Measurements from ENCODE around the gene OR2B2. TPM values are rescaled to one million over a fixed set of nuclear protein-coding genes. Genes with fewer than 3 reads are reported as not detected.

Gene OR2B2
- total and polyA plus RNA-seq, 4 donors: not detected

DNA sequence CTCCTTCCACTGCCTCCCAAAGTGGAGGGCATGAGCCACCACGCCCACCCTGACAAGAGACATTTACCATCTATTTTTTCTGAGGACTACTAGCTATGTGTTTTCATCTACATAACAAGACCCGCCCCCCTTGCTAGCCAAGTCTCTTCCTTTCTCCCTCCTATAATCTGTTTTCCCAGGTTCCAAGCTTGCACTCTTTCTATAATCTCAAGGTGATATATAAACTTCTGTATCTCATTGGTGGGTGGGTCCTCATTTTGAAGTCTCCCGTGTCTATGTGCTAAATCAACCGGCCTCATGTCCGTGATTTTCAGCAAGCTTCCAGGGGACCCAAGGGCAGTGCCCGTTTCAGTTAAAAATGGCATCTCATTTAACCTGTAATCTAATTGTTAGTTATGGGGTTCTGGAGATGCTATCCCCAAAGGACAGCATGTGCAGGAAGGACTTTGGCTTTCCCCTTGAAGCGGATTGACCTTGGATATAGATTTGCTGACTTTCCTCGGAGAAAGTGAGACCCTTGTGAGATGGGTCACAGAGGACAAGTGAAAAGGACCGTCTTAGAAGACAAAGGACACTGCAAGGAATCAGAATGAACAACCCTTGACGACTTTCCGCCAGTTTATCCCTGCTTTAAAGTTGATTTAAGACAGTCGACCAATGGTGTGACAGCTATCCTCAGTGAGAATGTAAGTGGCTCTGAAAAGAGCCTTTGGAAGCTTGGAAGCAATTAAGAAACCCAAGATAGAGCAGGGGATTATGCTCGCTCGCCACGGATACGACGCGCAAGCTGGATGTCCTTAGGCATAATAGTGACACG lies 22.4 kb downstream of the OR2B2 start:
- Histone ChIP-seq H3K4me3 (no peak overlapping the region), H3K27me3 (ENCODE audit: control insufficient read depth in 3 of 3, insufficient read depth in 3 of 3, low read length in 2 of 3) (no peaks in the 10 kb centered on the region), H3K9me3 (ENCODE audit: control insufficient read depth in 4 of 4, insufficient read depth in 3 of 4, low read length in 3 of 4) (peaks cover 0 to 2% (median 0%) of the 10 kb centered on the region in 4 donors), H3K36me3 (ENCODE audit: control insufficient read depth in 4 of 4, insufficient read depth in 4 of 4, low read length in 4 of 4) (no peaks in the 10 kb centered on the region), H3K4me1 (ENCODE audit: control insufficient read depth in 5 of 5, insufficient read depth in 5 of 5, low read length in 5 of 5) (peaks cover 0 to 31% (median 4%) of the 10 kb centered on the region in 5 donors), H3K27ac (ENCODE audit: low read depth in 1 of 2, low read length in 1 of 2) (no peak overlapping the region), H3K9ac (ENCODE audit: insufficient read depth in 1 of 2, low read length in 2 of 2) (peak overlapping the region; percentile 57 to 68)
- TF ChIP-seq, protein P1, sequence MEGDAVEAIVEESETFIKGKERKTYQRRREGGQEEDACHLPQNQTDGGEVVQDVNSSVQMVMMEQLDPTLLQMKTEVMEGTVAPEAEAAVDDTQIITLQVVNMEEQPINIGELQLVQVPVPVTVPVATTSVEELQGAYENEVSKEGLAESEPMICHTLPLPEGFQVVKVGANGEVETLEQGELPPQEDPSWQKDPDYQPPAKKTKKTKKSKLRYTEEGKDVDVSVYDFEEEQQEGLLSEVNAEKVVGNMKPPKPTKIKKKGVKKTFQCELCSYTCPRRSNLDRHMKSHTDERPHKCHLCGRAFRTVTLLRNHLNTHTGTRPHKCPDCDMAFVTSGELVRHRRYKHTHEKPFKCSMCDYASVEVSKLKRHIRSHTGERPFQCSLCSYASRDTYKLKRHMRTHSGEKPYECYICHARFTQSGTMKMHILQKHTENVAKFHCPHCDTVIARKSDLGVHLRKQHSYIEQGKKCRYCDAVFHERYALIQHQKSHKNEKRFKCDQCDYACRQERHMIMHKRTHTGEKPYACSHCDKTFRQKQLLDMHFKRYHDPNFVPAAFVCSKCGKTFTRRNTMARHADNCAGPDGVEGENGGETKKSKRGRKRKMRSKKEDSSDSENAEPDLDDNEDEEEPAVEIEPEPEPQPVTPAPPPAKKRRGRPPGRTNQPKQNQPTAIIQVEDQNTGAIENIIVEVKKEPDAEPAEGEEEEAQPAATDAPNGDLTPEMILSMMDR (IDR thresholded peaks at IDR 0.05; ENCODE audit: control extremely low read depth, extremely low read depth): no peak
- DNase-seq: peak in 1 of 3 donors; percentile 26
- 39 to 46% methylated on average over 19 of the region's 19 CpGs for WGBS, 2 donors
- ATAC-seq (ENCODE audit: insufficient read depth, low FRiP score): no peak

DNA sequence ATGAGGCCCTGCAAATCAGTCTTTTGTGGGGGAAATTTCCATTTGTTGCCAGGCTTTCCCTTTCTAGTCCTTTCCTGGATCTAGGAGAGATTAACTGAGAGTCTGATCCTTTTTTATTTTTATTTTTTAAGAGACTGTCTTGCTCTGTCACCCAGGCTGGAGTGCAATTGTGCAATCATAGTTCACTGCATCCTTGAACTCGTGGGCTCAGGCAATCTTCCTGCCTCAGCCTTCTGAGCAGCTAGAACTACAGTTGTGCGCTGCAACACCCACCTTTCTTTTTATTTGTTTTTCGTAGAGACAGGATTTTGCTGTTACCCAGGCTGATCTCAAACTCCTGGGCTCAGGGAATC lies 22.9 kb downstream of the OR2B2 start:
- Histone ChIP-seq H3K9ac (ENCODE audit: insufficient read depth in 1 of 2, low read length in 2 of 2) (no peak overlapping the region), H3K9me3 (ENCODE audit: control insufficient read depth in 4 of 4, insufficient read depth in 3 of 4, low read length in 3 of 4) (peaks cover 0 to 2% (median 0%) of the 10 kb centered on the region in 4 donors), H3K27ac (ENCODE audit: low read depth in 1 of 2, low read length in 1 of 2) (no peak overlapping the region), H3K36me3 (ENCODE audit: control insufficient read depth in 4 of 4, insufficient read depth in 4 of 4, low read length in 4 of 4) (no peaks in the 10 kb centered on the region), H3K27me3 (ENCODE audit: control insufficient read depth in 3 of 3, insufficient read depth in 3 of 3, low read length in 2 of 3) (no peaks in the 10 kb centered on the region), H3K4me3 (no peak overlapping the region), H3K4me1 (ENCODE audit: control insufficient read depth in 5 of 5, insufficient read depth in 5 of 5, low read length in 5 of 5) (peaks cover 0 to 31% (median 4%) of the 10 kb centered on the region in 5 donors)
- ATAC-seq (ENCODE audit: insufficient read depth, low FRiP score) (no peak), DNase-seq (peak in 2 of 3 donors; percentile 38 to 44)
- TF ChIP-seq, protein P1 (IDR thresholded peaks at IDR 0.05; ENCODE audit: control extremely low read depth, extremely low read depth): no peak
- 33 to 57% methylated on average over 3 of the region's 3 CpGs for WGBS, 2 donors

DNA sequence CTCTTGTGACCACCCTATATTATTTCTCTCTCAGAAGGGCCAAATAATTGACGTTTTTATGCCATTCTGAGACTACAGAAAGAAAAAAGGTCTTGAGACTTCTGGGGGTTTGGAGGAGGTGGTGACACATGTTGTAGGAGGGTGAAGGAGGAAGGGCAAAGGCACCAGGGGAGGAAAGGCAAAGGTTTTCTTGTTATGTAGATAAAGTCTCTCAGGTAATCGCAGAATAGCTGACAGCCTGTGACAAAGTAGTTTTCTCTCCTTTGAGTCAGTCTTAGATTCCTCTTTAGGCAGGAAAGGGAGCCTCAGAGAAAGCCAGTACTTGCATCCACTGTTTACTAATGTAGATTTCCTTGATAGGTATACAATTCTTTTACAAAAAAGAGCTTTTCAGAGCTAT lies 23.6 kb downstream of the OR2B2 start:
- WGBS, 2 donors: 77 to 78% methylated on average over 2 of the region's 2 CpGs
- TF ChIP-seq, protein P1 (IDR thresholded peaks at IDR 0.05; ENCODE audit: control extremely low read depth, extremely low read depth): no peak
- no peak overlapping the region for H3K4me3 ChIP-seq
- DNase-seq (no peak), ATAC-seq (ENCODE audit: insufficient read depth, low FRiP score) (no peak)
- no peak overlapping the region for H3K9ac ChIP-seq (ENCODE audit: insufficient read depth in 1 of 2, low read length in 2 of 2)
- peaks cover 0 to 26% (median 4%) of the 10 kb centered on the region in 5 donors for H3K4me1 ChIP-seq (ENCODE audit: control insufficient read depth in 5 of 5, insufficient read depth in 5 of 5, low read length in 5 of 5)
- peaks cover 0 to 2% (median 0%) of the 10 kb centered on the region in 4 donors for H3K9me3 ChIP-seq (ENCODE audit: control insufficient read depth in 4 of 4, insufficient read depth in 3 of 4, low read length in 3 of 4)
- H3K27me3 ChIP-seq (ENCODE audit: control insufficient read depth in 3 of 3, insufficient read depth in 3 of 3, low read length in 2 of 3): no peaks in the 10 kb centered on the region
- no peaks in the 10 kb centered on the region for H3K36me3 ChIP-seq (ENCODE audit: control insufficient read depth in 4 of 4, insufficient read depth in 4 of 4, low read length in 4 of 4)
- H3K27ac ChIP-seq (ENCODE audit: low read depth in 1 of 2, low read length in 1 of 2): no peak overlapping the region
